Karpas-422 (cell line): ENCODE measurements around the gene TAC3. TPM values are rescaled to one million over a fixed set of nuclear protein-coding genes. Genes with fewer than 3 reads are reported as not detected.
"Not testable (repeated sequence)": the region's sequence is repeated elsewhere in the genome, so short reads cannot be mapped to it uniquely, and the experiment has no call there.

Experiments used
- DNase-seq: peaks from one replicate; pipeline ENCODE4 v3.0.0-alpha.2; 2015
- H2AFZ ChIP-seq: fragments of 200-600 bp; sonication (generic); 2 replicates; pipeline ENCODE4 v1.6.1; 2014; ENCODE audit warnings: antibody characterized with exemption, low read length, mixed read lengths
- H3K27ac ChIP-seq: fragments of 200-600 bp; sonication (generic); 2 replicates; pipeline ENCODE4 v1.5.1; 2014; ENCODE audit warnings: mild to moderate bottlenecking, low read length, moderate library complexity
- H3K27me3 ChIP-seq: fragments of 200-600 bp; sonication (generic); 2 replicates; pipeline ENCODE4 v1.6.1; 2014; ENCODE audit warnings: low read length, mixed read lengths
- H3K36me3 ChIP-seq: fragments of 200-600 bp; sonication (generic); 2 replicates; pipeline ENCODE4 v1.6.1; 2014; ENCODE audit warnings: low read length, mixed read lengths; ENCODE audit not compliant: insufficient read depth
- H3K4me1 ChIP-seq: fragments of 200-600 bp; sonication (generic); 2 replicates; pipeline ENCODE4 v1.6.1; 2014; ENCODE audit warnings: mild to moderate bottlenecking, low read length, mixed read lengths
- H3K4me2 ChIP-seq: fragments of 200-600 bp; sonication (generic); 2 replicates; pipeline ENCODE4 v1.6.1; 2014; ENCODE audit warnings: low read length, low read depth, mild to moderate bottlenecking; ENCODE audit not compliant: poor library complexity, severe bottlenecking
- H3K4me3 ChIP-seq: fragments of 200-600 bp; sonication (generic); 2 replicates; pipeline ENCODE4 v1.5.1; 2014; ENCODE audit warnings: mild to moderate bottlenecking, antibody characterized with exemption, low read length, mixed read lengths
- H3K79me2 ChIP-seq: fragments of 200-600 bp; sonication (generic); 2 replicates; pipeline ENCODE4 v1.6.1; 2014; ENCODE audit warnings: mild to moderate bottlenecking, low read length, mixed read lengths
- H3K9ac ChIP-seq: fragments of 200-600 bp; sonication (generic); 2 replicates; pipeline ENCODE4 v1.6.0; 2014; ENCODE audit warnings: low read length
- H3K9me2 ChIP-seq: fragments of 200-600 bp; sonication (generic), shearing (Covaris generic); replicated peaks from 2 replicates; pipeline ENCODE4 v1.6.0; 2014; ENCODE audit warnings: mild to moderate bottlenecking, low read length, moderate library complexity; ENCODE audit not compliant: insufficient read depth
- H3K9me3 ChIP-seq: fragments of 300-700, 200-600 bp; sonication (generic); 2 replicates; pipeline ENCODE4 v1.6.1; 2014; ENCODE audit warnings: low read length, mixed read lengths
- H4K20me1 ChIP-seq: fragments of 200-600 bp; sonication (generic); 2 replicates; pipeline ENCODE4 v1.6.1; 2014; ENCODE audit warnings: mild to moderate bottlenecking, antibody characterized with exemption, low read length, low read depth; ENCODE audit not compliant: insufficient read depth
- total RNA-seq: library from RNA; depleted of rRNA; stranded (reverse); fragments of >200 nt; shearing (Covaris generic); gene quantifications from 2 replicates; pipeline ENCODE4 v1.2.3, GENCODE V29; 2014; ENCODE audit warnings: low replicate concordance

The TAC3 gene
- total RNA-seq, 1 experiment from 2014 or later, result not detected

DNA sequence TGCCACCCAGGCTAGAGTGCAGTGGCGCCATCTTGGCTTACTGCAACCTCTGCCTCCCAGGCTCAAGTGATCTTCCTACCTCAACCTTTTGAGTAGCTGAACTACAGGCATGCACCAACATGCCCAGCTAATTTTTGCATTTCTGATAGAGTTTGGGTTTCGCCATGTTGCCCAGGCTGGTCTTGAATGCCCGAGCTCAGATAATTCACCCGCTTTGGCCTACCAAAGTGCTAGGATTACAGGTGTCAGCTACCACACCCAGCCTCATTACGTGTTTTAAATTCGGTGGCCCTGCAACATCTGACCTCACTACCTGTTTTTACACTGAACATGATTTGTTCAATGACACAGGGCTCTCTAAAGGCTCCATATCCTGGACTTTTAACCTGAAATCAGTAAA lies 36.1 kb downstream of the TAC3 start:
- Histone ChIP-seq H2AFZ (0 out of 2 replicates have a peak overlapping the region, but pooled peaks have one; percentile 28), H3K79me2 (no peaks in the 10 kb centered on the region), H3K36me3 (no peaks in the 10 kb centered on the region), H3K27me3 (no peaks in the 10 kb centered on the region), H3K27ac (no peak overlapping the region), H3K9me2 (no peaks in the 10 kb centered on the region), H3K9me3 (no peaks in the 10 kb centered on the region), H4K20me1 (no peaks in the 10 kb centered on the region), H3K4me3 (no peak overlapping the region), H3K4me1 (no peaks in the 10 kb centered on the region), H3K9ac (no peak overlapping the region), H3K4me2 (no peak overlapping the region)
- DNase-seq, result no peak

DNA sequence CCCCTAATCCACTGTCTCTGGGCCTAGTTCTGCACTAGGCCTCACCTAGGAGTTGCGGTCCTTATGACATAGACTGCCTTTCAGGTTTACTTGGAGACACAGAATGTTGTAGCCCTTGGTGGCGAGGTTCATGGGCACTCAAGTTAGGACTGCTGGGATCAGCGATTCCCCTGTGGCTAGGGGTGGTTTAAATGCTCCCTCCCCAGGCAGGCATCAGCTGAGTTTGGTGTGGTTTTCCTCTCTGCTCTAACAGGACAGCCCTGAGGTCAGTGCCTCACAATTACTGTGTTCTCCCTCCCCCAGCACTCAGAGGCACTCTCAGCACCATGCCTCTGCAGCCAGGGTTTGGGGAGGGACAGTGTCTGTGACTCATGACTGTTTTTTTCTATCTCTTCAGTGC lies 36.7 kb downstream of the TAC3 start:
- no peaks in the 10 kb centered on the region for H3K27me3 ChIP-seq
- no peaks in the 10 kb centered on the region for H3K9me2 ChIP-seq
- H3K9ac ChIP-seq, result no peak overlapping the region
- H4K20me1 ChIP-seq, result no peaks in the 10 kb centered on the region
- no peak overlapping the region for H3K27ac ChIP-seq
- no peak overlapping the region for H2AFZ ChIP-seq
- H3K36me3 ChIP-seq, result no peaks in the 10 kb centered on the region
- no peaks in the 10 kb centered on the region for H3K9me3 ChIP-seq
- DNase-seq, result no peak
- H3K4me1 ChIP-seq, result no peaks in the 10 kb centered on the region
- no peak overlapping the region for H3K4me2 ChIP-seq
- no peak overlapping the region for H3K4me3 ChIP-seq
- no peaks in the 10 kb centered on the region for H3K79me2 ChIP-seq

DNA sequence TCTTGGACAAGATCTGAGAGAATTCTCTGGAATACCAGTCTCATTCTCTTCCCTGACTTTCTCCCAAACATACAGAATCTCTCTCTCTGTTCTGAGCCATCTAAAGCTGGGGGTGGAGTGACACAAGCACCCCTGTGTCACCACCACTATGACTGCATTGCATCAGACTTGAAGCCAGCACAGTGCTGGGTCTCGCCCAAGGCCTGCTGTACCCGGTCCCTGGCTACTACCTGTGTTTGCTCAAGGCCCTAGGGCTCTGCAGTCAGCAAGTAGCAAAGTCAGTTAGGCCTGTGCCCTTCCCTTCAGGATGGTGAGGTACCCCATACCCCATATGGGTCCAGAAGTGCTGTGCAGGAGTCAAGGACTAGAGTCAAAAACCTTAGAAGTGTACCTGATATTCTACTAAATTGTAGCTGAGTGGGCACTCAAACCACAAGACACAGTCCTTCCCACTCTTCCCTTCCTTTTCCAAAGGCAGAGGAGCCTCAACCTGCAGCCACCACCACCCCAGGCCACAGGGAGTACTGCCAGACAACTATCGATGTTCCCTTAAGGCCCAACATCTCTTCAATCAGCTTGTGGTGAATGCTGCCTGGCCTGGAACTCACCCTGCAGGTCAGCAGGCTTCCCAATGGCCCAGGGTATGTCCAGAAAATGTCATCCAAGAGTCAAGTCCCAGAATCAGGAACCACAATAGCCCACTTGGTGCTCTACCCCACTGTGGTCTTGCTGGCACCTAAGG lies 37.8 kb downstream of the TAC3 start:
- Histone ChIP-seq H3K4me1 (no peaks in the 10 kb centered on the region), H3K4me3 (no peak overlapping the region), H3K27ac (no peak overlapping the region), H3K79me2 (no peaks in the 10 kb centered on the region), H3K27me3 (no peaks in the 10 kb centered on the region), H3K4me2 (no peak overlapping the region), H3K36me3 (no peaks in the 10 kb centered on the region), H3K9me3 (no peaks in the 10 kb centered on the region), H3K9ac (no peak overlapping the region), H4K20me1 (no peaks in the 10 kb centered on the region), H3K9me2 (no peaks in the 10 kb centered on the region), H2AFZ (no peak overlapping the region)
- no peak for DNase-seq

DNA sequence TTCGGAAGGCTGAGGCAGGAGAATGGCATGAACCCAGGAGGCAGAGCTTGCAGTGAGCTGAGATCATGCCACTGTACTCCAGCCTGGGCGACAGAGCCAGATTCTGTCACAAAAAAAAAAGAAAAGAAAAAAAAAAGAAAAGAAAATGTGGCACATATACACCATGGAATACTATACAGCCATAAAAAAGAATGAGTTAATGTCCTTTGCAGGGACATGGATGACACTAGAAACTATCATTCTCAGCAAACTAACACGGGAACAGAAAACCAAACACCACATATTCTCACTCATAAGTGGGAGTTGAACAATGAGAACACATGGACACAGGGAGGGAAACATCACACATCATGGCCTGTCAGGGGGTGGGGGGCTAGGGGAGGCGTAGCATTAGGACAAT lies 39.0 kb downstream of the TAC3 start:
- H2AFZ ChIP-seq, H3K4me3 ChIP-seq, H3K27me3 ChIP-seq, H3K4me1 ChIP-seq, H3K4me2 ChIP-seq, H3K9ac ChIP-seq, H3K79me2 ChIP-seq, DNase-seq, H3K27ac ChIP-seq, H3K9me3 ChIP-seq, H4K20me1 ChIP-seq, H3K36me3 ChIP-seq, H3K9me2 ChIP-seq: not testable (repeated sequence)

DNA sequence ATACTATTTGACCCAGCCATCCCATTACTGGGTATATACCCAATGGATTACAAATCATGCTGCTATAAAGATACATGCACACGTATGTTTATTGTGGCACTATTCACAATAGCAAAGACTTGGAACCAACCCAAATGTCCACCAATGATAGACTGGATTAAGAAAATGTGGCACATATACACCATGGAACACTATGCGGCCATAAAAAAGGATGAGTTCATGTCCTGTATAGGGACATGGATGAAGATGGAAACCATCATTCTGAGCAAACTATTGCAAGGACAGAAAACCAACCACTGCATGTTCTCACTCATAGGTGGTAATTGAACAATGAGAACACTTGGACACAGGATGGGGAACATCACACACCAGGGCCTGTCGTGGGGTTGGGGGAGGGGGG lies 42.1 kb downstream of the TAC3 start:
- H3K27me3 ChIP-seq, H3K4me1 ChIP-seq, H3K9me3 ChIP-seq, H3K4me3 ChIP-seq, DNase-seq, H3K9ac ChIP-seq, H3K27ac ChIP-seq, H3K4me2 ChIP-seq, H3K9me2 ChIP-seq, H2AFZ ChIP-seq, H3K79me2 ChIP-seq, H3K36me3 ChIP-seq, H4K20me1 ChIP-seq: not testable (repeated sequence)

DNA sequence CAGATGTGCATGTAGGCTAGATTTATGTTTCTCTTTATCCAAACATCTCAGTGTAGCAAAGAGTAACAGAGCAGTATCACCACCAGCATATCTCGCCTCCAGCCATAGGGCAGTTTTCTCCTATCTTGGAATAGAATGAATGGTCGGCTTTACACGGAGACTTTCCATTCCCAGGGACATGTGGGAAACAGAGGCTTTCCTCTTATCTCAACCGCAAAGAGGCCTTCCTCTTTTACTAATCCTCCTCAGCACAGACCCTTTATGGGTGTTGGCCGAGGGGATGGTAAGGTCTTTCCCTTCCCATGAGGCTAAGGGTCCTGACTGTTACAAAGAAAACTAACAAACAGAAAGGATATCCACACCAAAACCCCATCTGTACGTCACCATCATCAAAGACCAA lies 47.4 kb downstream of the TAC3 start:
- H3K9me2 ChIP-seq, H3K27ac ChIP-seq, DNase-seq, H4K20me1 ChIP-seq, H3K4me1 ChIP-seq, H2AFZ ChIP-seq, H3K79me2 ChIP-seq, H3K9ac ChIP-seq, H3K4me3 ChIP-seq, H3K9me3 ChIP-seq, H3K27me3 ChIP-seq, H3K36me3 ChIP-seq, H3K4me2 ChIP-seq: not testable (repeated sequence)

DNA sequence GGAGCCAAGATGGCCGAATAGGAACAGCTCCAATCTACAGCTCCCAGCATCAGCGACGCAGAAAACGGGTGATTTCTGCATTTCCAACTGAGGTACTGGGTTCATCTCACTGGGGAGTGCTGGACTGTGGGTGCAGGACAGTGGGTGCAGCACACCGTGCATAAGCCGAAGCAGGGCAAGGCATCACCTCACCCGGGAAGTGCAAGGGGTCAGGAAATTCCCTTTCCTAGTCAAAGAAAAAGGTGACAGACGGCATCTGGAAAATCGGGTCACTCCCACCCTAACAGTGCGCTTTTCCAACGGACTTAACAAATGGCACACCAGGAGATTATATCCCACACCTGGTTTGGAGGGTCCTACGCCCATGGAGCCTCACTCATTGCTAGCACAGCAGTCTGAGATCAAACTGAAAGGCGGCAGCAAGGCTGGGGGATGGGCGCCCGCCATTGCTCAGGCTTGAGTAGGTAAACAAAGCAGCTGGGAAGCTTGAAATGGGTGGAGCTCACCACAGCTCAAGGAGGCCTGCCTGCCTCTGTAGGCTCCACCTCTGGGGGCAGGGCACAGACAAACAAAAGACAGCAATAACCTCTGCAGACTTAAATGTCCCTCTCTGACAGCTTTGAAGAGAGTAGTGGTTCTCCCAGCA lies 50.2 kb downstream of the TAC3 start:
- not testable (repeated sequence) for H3K4me3 ChIP-seq, H3K36me3 ChIP-seq, H3K27me3 ChIP-seq, H3K4me1 ChIP-seq, H2AFZ ChIP-seq, H3K9me3 ChIP-seq, H3K79me2 ChIP-seq, H3K9ac ChIP-seq, H3K4me2 ChIP-seq, H4K20me1 ChIP-seq, H3K27ac ChIP-seq, H3K9me2 ChIP-seq
- peak; percentile 36 for DNase-seq

DNA sequence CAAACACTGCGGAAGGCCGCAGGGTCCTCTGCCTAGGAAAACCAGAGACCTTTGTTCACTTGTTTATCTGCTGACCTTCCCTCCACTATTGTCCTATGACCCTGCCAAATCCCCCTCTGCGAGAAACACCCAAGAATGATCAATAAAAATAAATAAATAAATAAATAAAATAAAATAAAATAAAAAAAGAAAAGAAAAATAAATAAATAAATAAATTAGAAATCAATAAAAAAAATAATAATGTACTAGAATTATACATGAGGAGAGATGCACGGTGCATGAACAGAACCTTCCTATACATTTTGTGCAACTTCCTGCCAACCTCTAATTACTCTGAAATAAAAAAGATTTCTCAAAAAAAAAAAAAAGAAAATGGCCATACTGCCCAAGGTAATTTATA lies 51.2 kb downstream of the TAC3 start:
- not testable (repeated sequence) for H3K79me2 ChIP-seq, H3K9ac ChIP-seq, H4K20me1 ChIP-seq, H3K36me3 ChIP-seq, H3K27me3 ChIP-seq, DNase-seq, H3K27ac ChIP-seq, H3K4me2 ChIP-seq, H3K9me2 ChIP-seq, H3K9me3 ChIP-seq, H2AFZ ChIP-seq, H3K4me1 ChIP-seq, H3K4me3 ChIP-seq
